Measurements from ENCODE around the gene TMEM238L.

Gene TMEM238L

GRCh38 chr17:10789694-10790271 is 14.1 kb downstream of the TMEM238L start:
- Histone ChIP-seq H3K4me3 (ENCODE audit: low read length, poor library complexity, severe bottlenecking) (no peak overlapping the region), H3K4me2 (ENCODE audit: low read depth, low read length, poor library complexity, severe bottlenecking) (no peak overlapping the region), H3K79me2 (ENCODE audit: insufficient read depth, low read length) (no peaks in the 10 kb centered on the region), H2AFZ (ENCODE audit: low read length) (no peak overlapping the region), H3K27me3 (ENCODE audit: insufficient read depth, low read length, poor library complexity, severe bottlenecking) (no peaks in the 10 kb centered on the region), H3K36me3 (ENCODE audit: insufficient read depth, low read length) (no peaks in the 10 kb centered on the region), H3K4me1 (ENCODE audit: insufficient read depth, low read length, poor library complexity, severe bottlenecking) (peaks cover 59% of the 10 kb centered on the region), H3K9me2 (replicated peaks; ENCODE audit: low read depth, low read length) (no peaks in the 10 kb centered on the region), H3F3A (ENCODE audit: low read depth) (no peaks in the 10 kb centered on the region), H3K9ac (ENCODE audit: low read depth, low read length, poor library complexity, severe bottlenecking) (no peak overlapping the region), H4K20me1 (ENCODE audit: insufficient read depth, low read length, poor library complexity, severe bottlenecking) (no peaks in the 10 kb centered on the region), H3K9me3 (ENCODE audit: insufficient read depth, low read depth, low read length) (no peaks in the 10 kb centered on the region)
- no peak for TF ChIP-seq EZH2phosphoT487 (IDR thresholded peaks at IDR 0.05; ENCODE audit: borderline replicate concordance)
- TF ChIP-seq, protein P1, sequence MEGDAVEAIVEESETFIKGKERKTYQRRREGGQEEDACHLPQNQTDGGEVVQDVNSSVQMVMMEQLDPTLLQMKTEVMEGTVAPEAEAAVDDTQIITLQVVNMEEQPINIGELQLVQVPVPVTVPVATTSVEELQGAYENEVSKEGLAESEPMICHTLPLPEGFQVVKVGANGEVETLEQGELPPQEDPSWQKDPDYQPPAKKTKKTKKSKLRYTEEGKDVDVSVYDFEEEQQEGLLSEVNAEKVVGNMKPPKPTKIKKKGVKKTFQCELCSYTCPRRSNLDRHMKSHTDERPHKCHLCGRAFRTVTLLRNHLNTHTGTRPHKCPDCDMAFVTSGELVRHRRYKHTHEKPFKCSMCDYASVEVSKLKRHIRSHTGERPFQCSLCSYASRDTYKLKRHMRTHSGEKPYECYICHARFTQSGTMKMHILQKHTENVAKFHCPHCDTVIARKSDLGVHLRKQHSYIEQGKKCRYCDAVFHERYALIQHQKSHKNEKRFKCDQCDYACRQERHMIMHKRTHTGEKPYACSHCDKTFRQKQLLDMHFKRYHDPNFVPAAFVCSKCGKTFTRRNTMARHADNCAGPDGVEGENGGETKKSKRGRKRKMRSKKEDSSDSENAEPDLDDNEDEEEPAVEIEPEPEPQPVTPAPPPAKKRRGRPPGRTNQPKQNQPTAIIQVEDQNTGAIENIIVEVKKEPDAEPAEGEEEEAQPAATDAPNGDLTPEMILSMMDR (conservative IDR thresholded peaks at IDR 0.05; ENCODE audit: low read length) = no peak

- Histone ChIP-seq H3K4me1 (ENCODE audit: insufficient read depth, low read length, poor library complexity, severe bottlenecking) (peaks cover 40% of the 10 kb centered on the region), H3K9me2 (replicated peaks; ENCODE audit: low read depth, low read length) (no peaks in the 10 kb centered on the region), H2AFZ (ENCODE audit: low read length) (peak overlapping the region; percentile 13; the same call in 1 of the 2 replicates), H3K36me3 (ENCODE audit: insufficient read depth, low read length) (no peaks in the 10 kb centered on the region), H3K27me3 (ENCODE audit: insufficient read depth, low read length, poor library complexity, severe bottlenecking) (no peaks in the 10 kb centered on the region), H4K20me1 (ENCODE audit: insufficient read depth, low read length, poor library complexity, severe bottlenecking) (no peaks in the 10 kb centered on the region), H3K9ac (ENCODE audit: low read depth, low read length, poor library complexity, severe bottlenecking) (no peak overlapping the region), H3K4me2 (ENCODE audit: low read depth, low read length, poor library complexity, severe bottlenecking) (no peak overlapping the region), H3K4me3 (ENCODE audit: low read length, poor library complexity, severe bottlenecking) (no peak overlapping the region), H3F3A (ENCODE audit: low read depth) (no peaks in the 10 kb centered on the region), H3K79me2 (ENCODE audit: insufficient read depth, low read length) (no peaks in the 10 kb centered on the region), H3K9me3 (ENCODE audit: insufficient read depth, low read depth, low read length) (peaks cover 5% of the 10 kb centered on the region)
- TF ChIP-seq EZH2phosphoT487 (IDR thresholded peaks at IDR 0.05; ENCODE audit: borderline replicate concordance) = no peak
- TF ChIP-seq, protein P1 (conservative IDR thresholded peaks at IDR 0.05; ENCODE audit: low read length) = no peak
Measured at GRCh38 chr17:10787306-10788045, 16.4 kb downstream of the TMEM238L start.

- Histone ChIP-seq H3K9me2 (replicated peaks; ENCODE audit: low read depth, low read length) (no peaks in the 10 kb centered on the region), H2AFZ (ENCODE audit: low read length) (0 out of 2 replicates have a peak overlapping the region, but pooled peaks have one; percentile 40), H3K27me3 (ENCODE audit: insufficient read depth, low read length, poor library complexity, severe bottlenecking) (no peaks in the 10 kb centered on the region), H3K36me3 (ENCODE audit: insufficient read depth, low read length) (no peaks in the 10 kb centered on the region), H3K4me1 (ENCODE audit: insufficient read depth, low read length, poor library complexity, severe bottlenecking) (peaks cover 20% of the 10 kb centered on the region), H3K9ac (ENCODE audit: low read depth, low read length, poor library complexity, severe bottlenecking) (no peak overlapping the region), H3F3A (ENCODE audit: low read depth) (no peaks in the 10 kb centered on the region), H3K4me2 (ENCODE audit: low read depth, low read length, poor library complexity, severe bottlenecking) (no peak overlapping the region), H4K20me1 (ENCODE audit: insufficient read depth, low read length, poor library complexity, severe bottlenecking) (no peaks in the 10 kb centered on the region), H3K79me2 (ENCODE audit: insufficient read depth, low read length) (no peaks in the 10 kb centered on the region), H3K4me3 (ENCODE audit: low read length, poor library complexity, severe bottlenecking) (no peak overlapping the region), H3K9me3 (ENCODE audit: insufficient read depth, low read depth, low read length) (peaks cover 5% of the 10 kb centered on the region)
- no peak for TF ChIP-seq EZH2phosphoT487 (IDR thresholded peaks at IDR 0.05; ENCODE audit: borderline replicate concordance)
- TF ChIP-seq, protein P1 (conservative IDR thresholded peaks at IDR 0.05; ENCODE audit: low read length) = no peak
Measured at GRCh38 chr17:10785295-10785694, 18.6 kb downstream of the TMEM238L start.
